ENCODE data around the gene USP22.

USP22 gene

GRCh38 chr17:21021208-21021803 is 21.5 kb downstream of the USP22 start:
- in situ Hi-C loops (cut with MboI; ENCODE audit: low sequenced_read_pairs) = loop anchor here (25.0 kb wide), 1 partner anchor 491 kb away; no protein-coding TSS in a partner anchor

- in situ Hi-C loops (cut with MboI; ENCODE audit: low sequenced_read_pairs) = loop anchor here (25.0 kb wide), 1 partner anchor 492 kb away; no protein-coding TSS in a partner anchor
These were observed 22.2 kb downstream of the USP22 start for GRCh38 chr17:21020622-21021021.

- in situ Hi-C loops (cut with MboI; ENCODE audit: low sequenced_read_pairs) = loop anchor here (25.0 kb wide), 1 partner anchor 492 kb away; no protein-coding TSS in a partner anchor
These were observed 22.7 kb downstream of the USP22 start for GRCh38 chr17:21019976-21020586.

- in situ Hi-C loops (cut with MboI; ENCODE audit: low sequenced_read_pairs) = loop anchor here (25.0 kb wide), 1 partner anchor 493 kb away; no protein-coding TSS in a partner anchor
These were observed 23.9 kb downstream of the USP22 start for GRCh38 chr17:21018894-21019293.

GRCh38 chr17:21017861-21018260 is 24.9 kb downstream of the USP22 start:
- in situ Hi-C loops (cut with MboI; ENCODE audit: low sequenced_read_pairs) = loop anchor here (25.0 kb wide), 1 partner anchor 494 kb away; no protein-coding TSS in a partner anchor

- in situ Hi-C loops (cut with MboI; ENCODE audit: low sequenced_read_pairs) = loop anchor here (25.0 kb wide), 1 partner anchor 495 kb away; no protein-coding TSS in a partner anchor
These were observed 25.6 kb downstream of the USP22 start for GRCh38 chr17:21017256-21017655.

GRCh38 chr17:21016826-21017225 is 26.0 kb downstream of the USP22 start:
- in situ Hi-C loops (cut with MboI; ENCODE audit: low sequenced_read_pairs) = loop anchor here (25.0 kb wide), 1 partner anchor 495 kb away; no protein-coding TSS in a partner anchor

GRCh38 chr17:21015564-21015963 is 27.2 kb downstream of the USP22 start:
- in situ Hi-C loops (cut with MboI; ENCODE audit: low sequenced_read_pairs) = loop anchor here (25.0 kb wide), 1 partner anchor 497 kb away; no protein-coding TSS in a partner anchor

GRCh38 chr17:21014498-21014897 is 28.3 kb downstream of the USP22 start:
- in situ Hi-C loops (cut with MboI; ENCODE audit: low sequenced_read_pairs) = loop anchor here (25.0 kb wide), 1 partner anchor 498 kb away; no protein-coding TSS in a partner anchor

GRCh38 chr17:21013983-21014382 is 28.8 kb downstream of the USP22 start:
- in situ Hi-C loops (cut with MboI; ENCODE audit: low sequenced_read_pairs) = loop anchor here (25.0 kb wide), 1 partner anchor 498 kb away; no protein-coding TSS in a partner anchor

GRCh38 chr17:21012736-21013135 is 30.1 kb downstream of the USP22 start:
- in situ Hi-C loops (cut with MboI; ENCODE audit: low sequenced_read_pairs) = loop anchor here (25.0 kb wide), 1 partner anchor 500 kb away; no protein-coding TSS in a partner anchor

GRCh38 chr17:21010705-21011596 is 31.9 kb downstream of the USP22 start:
- in situ Hi-C loops (cut with MboI; ENCODE audit: low sequenced_read_pairs) = loop anchor here (25.0 kb wide), 1 partner anchor 501 kb away; no protein-coding TSS in a partner anchor

- in situ Hi-C loops (cut with MboI; ENCODE audit: low sequenced_read_pairs) = loop anchor here (25.0 kb wide), 1 partner anchor 503 kb away; no protein-coding TSS in a partner anchor
These were observed 33.7 kb downstream of the USP22 start for GRCh38 chr17:21008992-21009671.

GRCh38 chr17:21008160-21008915 is 34.5 kb downstream of the USP22 start:
- in situ Hi-C loops (cut with MboI; ENCODE audit: low sequenced_read_pairs) = loop anchor here (25.0 kb wide), 1 partner anchor 504 kb away; no protein-coding TSS in a partner anchor

GRCh38 chr17:21007646-21008045 is 35.2 kb downstream of the USP22 start:
- in situ Hi-C loops (cut with MboI; ENCODE audit: low sequenced_read_pairs) = loop anchor here (25.0 kb wide), 1 partner anchor 505 kb away; no protein-coding TSS in a partner anchor

GRCh38 chr17:21005803-21006202 is 37.0 kb downstream of the USP22 start:
- in situ Hi-C loops (cut with MboI; ENCODE audit: low sequenced_read_pairs) = loop anchor here (25.0 kb wide), 1 partner anchor 506 kb away; no protein-coding TSS in a partner anchor

GRCh38 chr17:21005367-21005766 is 37.4 kb downstream of the USP22 start:
- in situ Hi-C loops (cut with MboI; ENCODE audit: low sequenced_read_pairs) = loop anchor here (25.0 kb wide), 1 partner anchor 507 kb away; no protein-coding TSS in a partner anchor

GRCh38 chr17:21004016-21004930 is 38.5 kb downstream of the USP22 start:
- in situ Hi-C loops (cut with MboI; ENCODE audit: low sequenced_read_pairs) = loop anchor here (25.0 kb wide), 1 partner anchor 508 kb away; no protein-coding TSS in a partner anchor
